ENCODE measurements around the gene ZFP62. TPM values are rescaled to one million over a fixed set of nuclear protein-coding genes. Genes with fewer than 3 reads are reported as not detected.

Gene ZFP62
- total and polyA plus RNA-seq, 2 donors = 17.4 to 32.6 TPM

DNA sequence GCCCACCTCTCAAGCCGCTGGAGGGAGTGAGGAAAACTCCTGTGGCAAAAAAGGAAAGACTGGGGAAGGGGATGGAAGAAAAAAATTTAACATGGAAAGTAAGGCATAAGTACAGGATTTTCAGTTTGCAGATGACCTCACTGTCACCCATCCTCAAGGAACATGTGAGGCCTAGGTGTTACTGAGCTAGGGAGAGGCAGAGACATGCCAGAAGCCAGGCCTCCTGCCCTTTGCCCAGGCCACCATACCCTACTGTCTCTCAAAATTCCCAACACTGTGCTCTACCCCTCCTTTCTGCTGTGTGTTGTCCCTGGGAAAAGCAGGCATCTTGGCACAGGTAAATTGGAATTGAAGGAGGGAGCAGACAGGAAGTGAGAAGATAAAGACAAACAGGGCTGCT lies 54.0 kb downstream of the ZFP62 start:
- H3K4me3 ChIP-seq (ENCODE audit: low read depth, low read length) = no peak overlapping the region
- no peaks in the 10 kb centered on the region for H3K4me1 ChIP-seq (ENCODE audit: insufficient read depth)
- 84% methylated on average over 1 of the region's 1 CpG for WGBS
- no peaks in the 10 kb centered on the region for H3K36me3 ChIP-seq (ENCODE audit: insufficient read depth)
- peak overlapping the region; percentile 31 for H3K27ac ChIP-seq (ENCODE audit: low read depth)
- no peak for DNase-seq (ENCODE audit: extremely low spot score)

- Histone ChIP-seq H3K36me3 (ENCODE audit: insufficient read depth) (no peaks in the 10 kb centered on the region), H3K4me1 (ENCODE audit: insufficient read depth) (no peaks in the 10 kb centered on the region), H3K27ac (ENCODE audit: low read depth) (peak overlapping the region; percentile 31), H3K4me3 (ENCODE audit: low read depth, low read length) (no peak overlapping the region)
- 74% methylated on average over 9 of the region's 9 CpGs for WGBS
- DNase-seq (ENCODE audit: extremely low spot score) = no peak
Measured at GRCh38 chr5:180806351-180807011, 54.6 kb downstream of the ZFP62 start.

GRCh38 chr5:180804129-180804618 lies 56.9 kb downstream of the ZFP62 start:
- no peak for DNase-seq (ENCODE audit: extremely low spot score)
- Histone ChIP-seq H3K27ac (ENCODE audit: low read depth) (peak overlapping the region; percentile 11), H3K4me3 (ENCODE audit: low read depth, low read length) (no peak overlapping the region), H3K4me1 (ENCODE audit: insufficient read depth) (no peaks in the 10 kb centered on the region), H3K36me3 (ENCODE audit: insufficient read depth) (no peaks in the 10 kb centered on the region)
- 86% methylated on average over 22 of the region's 22 CpGs for WGBS

- 34% methylated on average over 41 of the region's 41 CpGs for WGBS
- no peak for DNase-seq (ENCODE audit: extremely low spot score)
- H3K36me3 ChIP-seq (ENCODE audit: insufficient read depth) = no peaks in the 10 kb centered on the region
- no peaks in the 10 kb centered on the region for H3K4me1 ChIP-seq (ENCODE audit: insufficient read depth)
- H3K4me3 ChIP-seq (ENCODE audit: low read depth, low read length) = peak overlapping the region; percentile 74
- peak overlapping the region; percentile 98 for H3K27ac ChIP-seq (ENCODE audit: low read depth)
Measured at GRCh38 chr5:180803181-180804128, 57.6 kb downstream of the ZFP62 start.

GRCh38 chr5:180802325-180803180 lies 58.5 kb downstream of the ZFP62 start, which contains the start of gene MGAT1:
Gene MGAT1, minus strand, starts transcription at chr5:180802806. Its CDS starts 9,835 bp downstream, at chr5:180792971.
- no peak for DNase-seq (ENCODE audit: extremely low spot score)
- peak within 1 kb of the TSS; percentile 98 for H3K27ac ChIP-seq (ENCODE audit: low read depth)
- peaks cover 4% of the 10 kb centered on the region for H3K4me1 ChIP-seq (ENCODE audit: insufficient read depth)
- under 1% methylated on average over 87 of the region's 87 CpGs for WGBS
- H3K4me3 ChIP-seq (ENCODE audit: low read depth, low read length) = peak within 1 kb of the TSS; percentile 74
- no peaks in the 10 kb centered on the region for H3K36me3 ChIP-seq (ENCODE audit: insufficient read depth)

DNA sequence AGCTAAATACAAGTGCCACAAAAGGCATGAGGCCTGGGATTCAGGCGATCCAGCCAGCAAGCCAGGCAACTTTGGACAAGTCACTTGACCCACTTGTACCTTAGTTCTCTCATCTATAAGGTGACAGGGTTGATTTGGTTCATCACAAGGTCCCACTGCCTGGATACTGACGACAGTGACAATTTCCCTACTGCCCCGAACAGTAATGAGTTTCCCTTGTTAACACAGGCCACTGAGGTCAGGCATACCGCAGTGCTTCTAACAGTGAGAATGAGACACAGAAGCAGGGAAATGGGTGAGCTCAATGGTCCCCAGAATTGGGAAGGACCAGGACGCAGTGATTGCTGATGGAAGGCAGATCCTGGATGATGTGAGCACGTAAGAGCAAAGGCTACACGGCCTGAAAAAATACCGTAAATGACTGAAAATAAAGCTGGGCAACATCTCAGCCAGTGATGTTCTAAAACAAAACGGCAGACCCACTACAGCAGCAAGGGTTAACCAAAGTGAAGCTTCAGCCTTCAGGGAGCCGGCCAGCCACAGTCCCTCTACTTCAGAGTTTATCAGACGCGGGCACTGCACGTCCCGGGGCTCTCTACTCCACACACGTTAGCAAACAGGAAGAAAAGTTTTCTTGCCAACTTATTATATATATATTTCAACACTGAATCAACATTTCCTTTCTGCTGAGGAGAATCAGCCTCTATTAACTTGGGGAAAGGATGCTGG lies 59.3 kb downstream of the ZFP62 start:
- Histone ChIP-seq H3K4me1 (ENCODE audit: insufficient read depth) (peaks cover 7% of the 10 kb centered on the region), H3K36me3 (ENCODE audit: insufficient read depth) (no peaks in the 10 kb centered on the region), H3K4me3 (ENCODE audit: low read depth, low read length) (peak overlapping the region; percentile 74), H3K27ac (ENCODE audit: low read depth) (peak overlapping the region; percentile 91)
- DNase-seq (ENCODE audit: extremely low spot score) = no peak
- WGBS = 12% methylated on average over 15 of the region's 15 CpGs

DNA sequence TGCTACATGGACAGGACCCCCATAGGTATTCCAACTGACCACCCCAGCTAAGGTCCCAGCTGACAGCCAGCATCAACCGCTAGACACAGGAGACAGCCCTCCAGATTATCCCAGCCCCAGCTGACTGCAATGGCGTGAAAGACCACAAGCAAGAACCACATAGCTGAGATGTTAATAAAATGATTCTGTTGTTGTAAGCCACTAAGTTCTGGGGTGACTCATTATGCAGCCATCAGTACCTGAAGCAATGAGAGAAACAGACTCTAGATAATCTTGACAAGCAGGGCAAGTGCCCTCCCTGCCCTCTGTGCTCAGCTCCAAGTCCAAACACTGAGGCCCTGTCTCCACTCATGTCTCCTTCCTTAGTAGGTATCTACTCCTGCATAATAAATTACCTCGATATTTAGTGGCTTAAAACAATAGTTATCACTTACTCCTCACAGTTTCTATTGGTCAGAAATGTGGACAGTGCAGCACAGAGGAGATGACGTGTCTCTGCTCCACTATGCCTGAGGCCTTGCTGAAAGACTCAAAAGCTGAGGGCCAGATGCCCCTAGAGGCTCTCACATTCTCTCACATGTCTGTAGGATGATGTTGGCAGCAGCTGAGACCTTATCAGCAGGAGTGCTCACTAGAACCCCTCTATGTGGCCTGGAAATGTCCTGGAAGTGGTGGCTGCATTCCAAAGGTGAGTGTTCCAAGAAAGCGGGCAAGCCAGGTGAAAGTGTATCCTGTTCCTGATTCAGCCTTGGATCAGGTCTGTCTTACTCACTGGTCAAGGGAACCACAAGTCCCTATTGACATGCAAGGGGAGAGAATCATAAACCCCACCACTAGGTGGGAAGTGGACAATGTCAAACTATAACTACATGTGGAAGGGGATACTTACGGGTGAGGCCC lies 60.9 kb downstream of the ZFP62 start:
- H3K27ac ChIP-seq (ENCODE audit: low read depth) = no peak overlapping the region
- no peak for DNase-seq (ENCODE audit: extremely low spot score)
- H3K4me1 ChIP-seq (ENCODE audit: insufficient read depth) = peaks cover 7% of the 10 kb centered on the region
- H3K36me3 ChIP-seq (ENCODE audit: insufficient read depth) = no peaks in the 10 kb centered on the region
- WGBS = 75% methylated on average over 6 of the region's 6 CpGs
- no peak overlapping the region for H3K4me3 ChIP-seq (ENCODE audit: low read depth, low read length)

DNA sequence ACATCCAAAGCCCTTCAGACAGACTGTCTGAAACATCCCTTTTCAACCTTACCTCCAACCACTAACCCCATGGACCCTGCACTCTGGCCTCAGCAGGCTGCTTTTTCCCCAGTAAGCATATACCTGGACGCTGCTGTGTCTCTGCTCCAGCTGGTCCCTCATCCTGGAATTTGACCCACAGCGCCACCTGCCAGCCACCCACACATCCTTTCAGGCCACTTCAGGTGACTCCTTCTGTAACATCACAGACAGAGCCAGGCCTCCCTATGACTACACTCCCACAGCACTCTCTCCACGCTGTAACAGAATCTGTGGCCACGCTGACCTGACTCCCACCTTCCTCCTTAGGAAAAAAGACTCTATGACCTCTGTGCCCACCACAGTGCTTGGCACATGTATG lies 61.9 kb downstream of the ZFP62 start:
- H3K4me3 ChIP-seq (ENCODE audit: low read depth, low read length) = no peak overlapping the region

DNA sequence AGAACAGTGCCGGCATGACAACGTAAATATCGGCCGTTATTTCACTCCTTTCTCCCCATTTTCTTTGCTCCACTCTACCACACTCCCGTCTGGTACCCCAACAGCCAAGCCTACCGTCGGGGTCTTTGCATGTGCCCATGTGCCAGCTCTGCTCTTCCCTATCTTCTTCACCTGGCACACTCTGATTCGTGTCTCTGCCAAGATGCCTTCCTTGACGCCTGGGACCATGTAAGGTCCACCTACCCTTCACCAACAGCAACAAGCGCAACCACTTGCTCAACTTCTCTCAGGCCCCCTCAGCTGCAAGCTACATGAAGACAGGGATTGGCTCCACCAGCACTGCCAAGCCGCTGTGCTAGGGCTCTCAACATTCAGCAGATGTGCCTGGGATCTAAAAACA lies 62.9 kb downstream of the ZFP62 start:
- no peak overlapping the region for H3K4me3 ChIP-seq (ENCODE audit: low read depth, low read length)
- H3K27ac ChIP-seq (ENCODE audit: low read depth) = no peak overlapping the region
- peaks cover 9% of the 10 kb centered on the region for H3K4me1 ChIP-seq (ENCODE audit: insufficient read depth)
- no peaks in the 10 kb centered on the region for H3K36me3 ChIP-seq (ENCODE audit: insufficient read depth)
- no peak for DNase-seq (ENCODE audit: extremely low spot score)
- 91% methylated on average over 11 of the region's 11 CpGs for WGBS

More for the DNA sequence above, 61.9 kb downstream of the ZFP62 start:
- peaks cover 9% of the 10 kb centered on the region for H3K4me1 ChIP-seq (ENCODE audit: insufficient read depth)
- WGBS = 70% methylated on average over 4 of the region's 4 CpGs
- H3K27ac ChIP-seq (ENCODE audit: low read depth) = no peak overlapping the region
- H3K36me3 ChIP-seq (ENCODE audit: insufficient read depth) = no peaks in the 10 kb centered on the region
- no peak for DNase-seq (ENCODE audit: extremely low spot score)
